GM12878 (cell line): ENCODE data around the gene PRH1. TPM values are rescaled to one million over a fixed set of nuclear protein-coding genes. Genes with fewer than 3 reads are reported as not detected.

Source experiments
- ATAC-seq: fragments of 200-7000 bp; cut with Tn5 transposase; 3 replicates; pipeline ENCODE4 v1.9.1; 2020; ENCODE audit warnings: mild to moderate bottlenecking, moderate library complexity
- BruUV-seq: library from RNA; stranded (reverse); fragments of 400-500 nt; replicated peaks from 2 replicates; lab custom pipeline; 2021; lab: Mats Ljungman, UMichigan
- CTCF ChIA-PET: fragments of 300-600 bp; sonication (Branson Sonifier 250); formaldehyde crosslinking; extraction: SDS; loops from one replicate; lab custom pipeline; 2021; ENCODE audit warnings: inconsistent platforms; lab: Yijun Ruan, JAX
- POLR2A ChIA-PET: fragments of 350-600 bp; formaldehyde crosslinking; extraction: SDS; loops from one replicate; lab custom pipeline; 2021; ENCODE audit warnings: inconsistent platforms; lab: Charles Lee
- RAD21 ChIA-PET: fragments of 300-600 bp; sonication (Branson Sonifier 250); formaldehyde crosslinking; loops from one replicate; lab custom pipeline; 2023; ENCODE audit warnings: antibody characterized with exemption; ENCODE audit not compliant: unreplicated experiment; lab: Charles Lee
- SMC1A ChIA-PET: fragments of 300-600 bp; sonication (Branson Sonifier 250); formaldehyde crosslinking; loops from one replicate; lab custom pipeline; 2023; ENCODE audit not compliant: unreplicated experiment, uncharacterized antibody; lab: Charles Lee
- DNase-seq: peaks from one replicate; pipeline ENCODE4 v3.0.0-alpha.2; 2011; ENCODE audit warnings: low read depth, low spot score
- FAIRE-seq: peaks from 3 replicates; lab custom pipeline; 2011; peaks lifted over from hg19 to GRCh38; lab: Jason Lieb, UNC
- H2AFZ ChIP-seq: 2 replicates; pipeline ENCODE4 v1.6.0; 2011; ENCODE audit warnings: low read depth, low read length, control low read depth; ENCODE audit not compliant: control insufficient read depth
- H3K27ac ChIP-seq: 2 replicates; pipeline ENCODE4 v1.5.1; 2011; ENCODE audit warnings: control low read depth; ENCODE audit not compliant: control insufficient read depth, insufficient read depth
- H3K27me3 ChIP-seq, 2 experiments: replicated peaks in 1 of 2; 2 replicates each; pipeline versions ENCODE4 v1.6.0 to v1.6.1; 2011; ENCODE audit warnings: low read length in 1 of 2; ENCODE audit not compliant: control insufficient read depth in 2 of 2, insufficient read depth in 2 of 2
- H3K36me3 ChIP-seq, 2 experiments: 2 replicates each; pipeline ENCODE4 v1.5.1; 2011; ENCODE audit warnings: low read length in 1 of 2; ENCODE audit not compliant: control insufficient read depth in 2 of 2, insufficient read depth in 2 of 2
- H3K4me1 ChIP-seq: 2 replicates; pipeline ENCODE4 v1.6.1; 2011; ENCODE audit warnings: mild to moderate bottlenecking, low read length, moderate library complexity, mixed read lengths; ENCODE audit not compliant: control insufficient read depth, insufficient read depth
- H3K4me2 ChIP-seq: 2 replicates; pipeline ENCODE4 v1.6.0; 2011; ENCODE audit warnings: control low read depth; ENCODE audit not compliant: control insufficient read depth, insufficient read depth
- H3K4me3 ChIP-seq: fragments of 200-600 bp; sonication (generic); 2 replicates; pipeline ENCODE4 v1.5.1; 2016
- H3K79me2 ChIP-seq: 2 replicates; pipeline ENCODE4 v1.6.0; 2011; ENCODE audit warnings: low read length; ENCODE audit not compliant: control insufficient read depth, insufficient read depth
- H3K9ac ChIP-seq: 2 replicates; pipeline ENCODE4 v1.8.0; 2011; ENCODE audit warnings: low read length, control low read depth, mixed read lengths; ENCODE audit not compliant: control insufficient read depth, insufficient read depth
- H3K9me3 ChIP-seq: replicated peaks from 3 replicates; pipeline ENCODE4 v1.5.1; 2011; ENCODE audit warnings: mild to moderate bottlenecking, low read length; ENCODE audit not compliant: control insufficient read depth, insufficient read depth
- H4K20me1 ChIP-seq: 2 replicates; pipeline ENCODE4 v1.6.0; 2011; ENCODE audit not compliant: control insufficient read depth, insufficient read depth
- CBFB ChIP-seq: IDR thresholded peaks from 2 replicates; pipeline ENCODE4 v1.6.1; 2016; ENCODE audit warnings: antibody characterized with exemption, low read depth
- CHD2 ChIP-seq: IDR thresholded peaks from 2 replicates; pipeline ENCODE4 v1.6.1; 2011; ENCODE audit warnings: low read depth, low read length, improper control_type of control experiment, borderline replicate concordance
- CREB1 ChIP-seq: IDR thresholded peaks from 2 replicates; pipeline ENCODE4 v1.6.1; 2012; ENCODE audit warnings: low read depth, mild to moderate bottlenecking, inconsistent platforms
- GABPA ChIP-seq: IDR thresholded peaks from 2 replicates; pipeline ENCODE4 v1.6.1; 2014; ENCODE audit warnings: antibody characterized with exemption, low read depth, mild to moderate bottlenecking, inconsistent platforms
- NFXL1 ChIP-seq: fragments of 450-650 bp; IDR thresholded peaks from 2 replicates; pipeline ENCODE4 v1.6.1; 2017; ENCODE audit warnings: antibody characterized with exemption, mild to moderate bottlenecking, borderline replicate concordance
- NFYB ChIP-seq: IDR thresholded peaks from 2 replicates; pipeline ENCODE4 v1.6.1; 2011; ENCODE audit warnings: low read depth, mild to moderate bottlenecking, low read length, improper control_type of control experiment, moderate library complexity; ENCODE audit not compliant: insufficient read depth
- SMAD1 ChIP-seq: fragments of 450-650 bp; IDR thresholded peaks from 2 replicates; pipeline ENCODE4 v1.6.1; 2018; ENCODE audit warnings: mild to moderate bottlenecking, low read depth; ENCODE audit not compliant: partially characterized antibody
- ZNF24 ChIP-seq: fragments of 450-650 bp; IDR thresholded peaks from 2 replicates; pipeline ENCODE4 v1.6.1; 2017; ENCODE audit warnings: antibody characterized with exemption, mild to moderate bottlenecking
- ZSCAN29 ChIP-seq: fragments of 450-650 bp; IDR thresholded peaks from 2 replicates; pipeline ENCODE4 v1.6.1; 2017; ENCODE audit warnings: mild to moderate bottlenecking, moderate library complexity
- WGBS: methylation state at CpG from one replicate; pipeline ENCODE4 v1.1.6; 2016; ENCODE audit warnings: low lambda C conversion rate; ENCODE audit not compliant: insufficient replicate concordance, insufficient coverage; ENCODE audit errors: missing lambda C conversion rate; 5-methylcytosine and 5-hydroxymethylcytosine counted together
- in situ Hi-C: fragments of 300-500 bp; cut with MboI; formaldehyde crosslinking; loops from 9 replicates; pipeline ENCODE4 v1.14.3; 2018; ENCODE audit warnings: mixed read lengths
- intact Hi-C: fragments of 100-400 bp; cut with micrococcal nuclease; formaldehyde crosslinking; loops from one replicate; pipeline ENCODE4 v1.14.2; 2022; ENCODE audit not compliant: unreplicated experiment
- polyA plus RNA-seq, 11 experiments: library from polyadenylated mRNA; depleted of rRNA in 4 of 11; unstranded in 6 of 11; stranded (reverse) in 5 of 11; fragments of >200 nt; fragmentation: Nextera tagmentation in 4 of 11; fragmentation: Illumina TruSeq in 1 of 11; extraction: Ambion mirVana in 4 of 11; extraction: Trizol in 1 of 11; gene quantifications; 1 replicate in 1 of 11; 2 replicates in 10 of 11; pipeline versions ENCODE4 v1.2.1 to v1.2.3, GENCODE V29; 2011 to 2016; ENCODE audit warnings: inconsistent platforms in 2 of 11, missing spikeins in 2 of 11, low read depth in 1 of 11
- total RNA-seq, 4 experiments: library from RNA; depleted of rRNA in 3 of 4; stranded (reverse); fragments of >200 nt in 3 of 4; fragmentation: Illumina TruSeq in 1 of 4; extraction: Trizol in 1 of 4; gene quantifications; 2 replicates each; pipeline versions ENCODE4 v1.2.1 to v1.2.3, GENCODE V29; 2013 to 2021

PRH1 gene
- total and polyA plus RNA-seq, 10 of the 15 experiments (the other 5 are each of a cell fraction or from before 2014, with no cell fraction given), result 2.5 to 26.3 (median 11.8) TPM

- ChIA-PET RAD21 (no interaction called here), CTCF (interaction anchor here (2.2 kb wide), 1 partner anchor 326 kb away, joined by 7 read pairs; no protein-coding TSS in a partner anchor), SMC1A (interaction anchor here (0.7 kb wide), 1 partner anchor 16 kb away, joined by 3 read pairs; no protein-coding TSS in a partner anchor), POLR2A (no interaction called here)
- Histone ChIP-seq H4K20me1 (no peaks in the 10 kb centered on the region), H3K27me3 (no peaks in the 10 kb centered on the region), H3K9me3 (no peaks in the 10 kb centered on the region), H3K4me3 (no peak overlapping the region), H3K4me2 (no peak overlapping the region), H3K79me2 (no peaks in the 10 kb centered on the region), H2AFZ (no peak overlapping the region), H3K27ac (no peak overlapping the region), H3K4me1 (no peaks in the 10 kb centered on the region), H3K9ac (no peak overlapping the region), H3K36me3 (peaks cover 0 to 5% of the 10 kb centered on the region in 2 experiments; a peak in 1 of 4 replicates)
- TF ChIP-seq SMAD1 (no peak), CHD2 (no peak), CREB1 (no peak), NFXL1 (no peak), GABPA (no peak), NFYB (no peak), ZSCAN29 (no peak), CBFB (no peak), ZNF24 (no peak)
- BruUV-seq, result no TSS peak
- intact Hi-C loops, result no loop called here
- DNase-seq (no peak), FAIRE-seq (no peak), ATAC-seq (no peak)
- in situ Hi-C loops, result no loop called here
- WGBS, result 95% methylated on average over 2 of the region's 2 CpGs
Measured at GRCh38 chr12:10873378-10873777, 10.7 kb downstream of the PRH1 start.
